ENCODE results near the gene TMCO2. TPM values are rescaled to one million over a fixed set of nuclear protein-coding genes. Genes with fewer than 3 reads are reported as not detected.

The TMCO2 gene
- total RNA-seq, 1 donor from 2014 or later: not detected

GRCh38 chr1:40240390-40240789 is 7.3 kb upstream of the TMCO2 start:
- Histone ChIP-seq H3K27me3 (no peaks in the 10 kb centered on the region), H3K9me3 (no peaks in the 10 kb centered on the region), H3K4me1 (no peaks in the 10 kb centered on the region), H3K4me3 (no peak overlapping the region), H3K36me3 (peaks cover 40% of the 10 kb centered on the region), H3K27ac (no peak overlapping the region)
- ATAC-seq (no peak), DNase-seq (no peak)
- no peak for TF ChIP-seq CTCF (IDR thresholded peaks at IDR 0.05)
- intact Hi-C loops (cut with DNase I): no loop called here

- ATAC-seq: peak; percentile 36
- H3K27me3 ChIP-seq: no peaks in the 10 kb centered on the region
- TF ChIP-seq CTCF (IDR thresholded peaks at IDR 0.05): no peak
- peaks cover 30% of the 10 kb centered on the region for H3K36me3 ChIP-seq
- no peak for DNase-seq
- H3K4me3 ChIP-seq: no peak overlapping the region
- H3K9me3 ChIP-seq: no peaks in the 10 kb centered on the region
- H3K4me1 ChIP-seq: no peaks in the 10 kb centered on the region
- H3K27ac ChIP-seq: no peak overlapping the region
- intact Hi-C loops (cut with DNase I): no loop called here
Measured at GRCh38 chr1:40241362-40241761, 6.4 kb upstream of the TMCO2 start.

GRCh38 chr1:40243351-40243750 is 4.4 kb upstream of the TMCO2 start:
- H3K4me3 ChIP-seq: no peak overlapping the region
- DNase-seq: no peak
- peaks cover 11% of the 10 kb centered on the region for H3K36me3 ChIP-seq
- ATAC-seq: no peak
- no peaks in the 10 kb centered on the region for H3K27me3 ChIP-seq
- no peaks in the 10 kb centered on the region for H3K9me3 ChIP-seq
- H3K4me1 ChIP-seq: no peaks in the 10 kb centered on the region
- TF ChIP-seq CTCF (IDR thresholded peaks at IDR 0.05): no peak
- intact Hi-C loops (cut with DNase I): no loop called here
- no peak overlapping the region for H3K27ac ChIP-seq

- DNase-seq (no peak), ATAC-seq (no peak)
- no peaks in the 10 kb centered on the region for H3K4me1 ChIP-seq
- H3K27me3 ChIP-seq: no peaks in the 10 kb centered on the region
- TF ChIP-seq CTCF (IDR thresholded peaks at IDR 0.05): no peak
- H3K9me3 ChIP-seq: no peaks in the 10 kb centered on the region
- intact Hi-C loops (cut with DNase I): no loop called here
- no peak overlapping the region for H3K27ac ChIP-seq
- no peak overlapping the region for H3K4me3 ChIP-seq
- H3K36me3 ChIP-seq: peaks cover 3% of the 10 kb centered on the region
Measured at GRCh38 chr1:40244138-40244744, 3.5 kb upstream of the TMCO2 start.

GRCh38 chr1:40245686-40246085 is 2.1 kb upstream of the TMCO2 start:
- intact Hi-C loops (cut with DNase I): no loop called here
- no peak for DNase-seq
- no peak for TF ChIP-seq CTCF (IDR thresholded peaks at IDR 0.05)
- ATAC-seq: no peak
- H3K27me3 ChIP-seq: no peaks in the 10 kb centered on the region
- no peak overlapping the region for H3K27ac ChIP-seq
- H3K4me3 ChIP-seq: no peak overlapping the region
- no peaks in the 10 kb centered on the region for H3K36me3 ChIP-seq
- H3K4me1 ChIP-seq: no peaks in the 10 kb centered on the region
- no peaks in the 10 kb centered on the region for H3K9me3 ChIP-seq

- Histone ChIP-seq H3K4me1 (no peaks in the 10 kb centered on the region), H3K27ac (no peak overlapping the region), H3K36me3 (no peaks in the 10 kb centered on the region), H3K27me3 (no peaks in the 10 kb centered on the region), H3K4me3 (no peak overlapping the region), H3K9me3 (no peaks in the 10 kb centered on the region)
- intact Hi-C loops (cut with DNase I): no loop called here
- no peak for TF ChIP-seq CTCF (IDR thresholded peaks at IDR 0.05)
- ATAC-seq: no peak
- no peak for DNase-seq
Measured at GRCh38 chr1:40248412-40248811, 675 bp downstream of the TMCO2 start.

Measured in upper lobe of right lung (tissue), 1 donor.